WTC11 (cell line): ENCODE measurements around the gene ETV6.

Source experiments
- AFF4 ChIP-seq: sonication (generic); formaldehyde crosslinking; IDR thresholded peaks from 2 replicates; pipeline ENCODE4 v1.8.1; 2023; ENCODE audit warnings: mild to moderate bottlenecking, missing genetic modification reagents, borderline replicate concordance
- ATF2 ChIP-seq: sonication (generic); formaldehyde crosslinking; IDR thresholded peaks from 2 replicates; pipeline ENCODE4 v1.8.1; 2022; ENCODE audit warnings: low read depth, missing genetic modification reagents, borderline replicate concordance
- FOXP1 ChIP-seq: sonication (generic); formaldehyde crosslinking; IDR thresholded peaks from 2 replicates; pipeline ENCODE4 v1.8.0; 2022; ENCODE audit warnings: missing genetic modification reagents, mild to moderate bottlenecking, moderate library complexity, borderline replicate concordance
- PRRX2 ChIP-seq: fragments of 250-450 bp; sonication (Bioruptor Pico); IDR thresholded peaks from 2 replicates; pipeline ENCODE4 v1.8.0; 2021; ENCODE audit warnings: mild to moderate bottlenecking
- TF ChIP-seq, protein P1 (sequence below): fragments of 200-600 bp; IDR thresholded peaks from 2 replicates; pipeline ENCODE4 v1.8.0; 2022; ENCODE audit warnings: antibody characterized with exemption

- no peak for TF ChIP-seq ATF2
- TF ChIP-seq, protein P1, sequence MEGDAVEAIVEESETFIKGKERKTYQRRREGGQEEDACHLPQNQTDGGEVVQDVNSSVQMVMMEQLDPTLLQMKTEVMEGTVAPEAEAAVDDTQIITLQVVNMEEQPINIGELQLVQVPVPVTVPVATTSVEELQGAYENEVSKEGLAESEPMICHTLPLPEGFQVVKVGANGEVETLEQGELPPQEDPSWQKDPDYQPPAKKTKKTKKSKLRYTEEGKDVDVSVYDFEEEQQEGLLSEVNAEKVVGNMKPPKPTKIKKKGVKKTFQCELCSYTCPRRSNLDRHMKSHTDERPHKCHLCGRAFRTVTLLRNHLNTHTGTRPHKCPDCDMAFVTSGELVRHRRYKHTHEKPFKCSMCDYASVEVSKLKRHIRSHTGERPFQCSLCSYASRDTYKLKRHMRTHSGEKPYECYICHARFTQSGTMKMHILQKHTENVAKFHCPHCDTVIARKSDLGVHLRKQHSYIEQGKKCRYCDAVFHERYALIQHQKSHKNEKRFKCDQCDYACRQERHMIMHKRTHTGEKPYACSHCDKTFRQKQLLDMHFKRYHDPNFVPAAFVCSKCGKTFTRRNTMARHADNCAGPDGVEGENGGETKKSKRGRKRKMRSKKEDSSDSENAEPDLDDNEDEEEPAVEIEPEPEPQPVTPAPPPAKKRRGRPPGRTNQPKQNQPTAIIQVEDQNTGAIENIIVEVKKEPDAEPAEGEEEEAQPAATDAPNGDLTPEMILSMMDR = no peak
- no peak for TF ChIP-seq PRRX2 (CRISPR knock-in tag)
- no peak for TF ChIP-seq FOXP1 (CRISPR knock-in tag)
- no peak for TF ChIP-seq AFF4 (CRISPR knock-in tag)
Observed at GRCh38 chr12:11821386-11822080, 172.1 kb downstream of the ETV6 start.
